Esophagus mucosa (tissue), 1 donor: ENCODE measurements around the gene SLC4A4. TPM values are rescaled to one million over a fixed set of nuclear protein-coding genes. Genes with fewer than 3 reads are reported as not detected.

Experiments
- ATAC-seq: fragments of 200-7000 bp; cut with Tn5 transposase; one replicate; pipeline ENCODE4 v1.9.1; 2020
- total RNA-seq: library from RNA; stranded (reverse); gene quantifications from one replicate; pipeline ENCODE4 v1.2.4, GENCODE V29; 2023
- donor health status: DM: yes; HTN: yes; CAD: no.

The SLC4A4 gene
- total RNA-seq: 0.96 TPM

- no peak for ATAC-seq
These were observed at the start of gene SLC4A4 for GRCh38 chr4:71338846-71339593. Gene SLC4A4, plus strand, starts transcription at chr4:71339020.

GRCh38 chr4:71290074-71290473 is 48.7 kb upstream of the SLC4A4 start:
- peak; percentile 45 for ATAC-seq

- no peak for ATAC-seq
These were observed 48.3 kb upstream of the SLC4A4 start for GRCh38 chr4:71290476-71290875.

GRCh38 chr4:71292228-71292627 is 46.6 kb upstream of the SLC4A4 start:
- no peak for ATAC-seq

GRCh38 chr4:71293705-71294104 is 45.1 kb upstream of the SLC4A4 start:
- ATAC-seq: no peak

GRCh38 chr4:71294301-71294700 is 44.5 kb upstream of the SLC4A4 start:
- no peak for ATAC-seq

- ATAC-seq: no peak
These were observed 41.9 kb upstream of the SLC4A4 start for GRCh38 chr4:71296945-71297344.

GRCh38 chr4:71300362-71300761 is 38.5 kb upstream of the SLC4A4 start:
- ATAC-seq: no peak

- ATAC-seq: no peak
These were observed 37.9 kb upstream of the SLC4A4 start for GRCh38 chr4:71300964-71301363.

- ATAC-seq: no peak
These were observed 35.5 kb upstream of the SLC4A4 start for GRCh38 chr4:71303287-71303686.

- no peak for ATAC-seq
These were observed 35.0 kb upstream of the SLC4A4 start for GRCh38 chr4:71303850-71304249.

GRCh38 chr4:71304289-71304850 is 34.5 kb upstream of the SLC4A4 start:
- ATAC-seq: no peak

- no peak for ATAC-seq
These were observed 31.1 kb upstream of the SLC4A4 start for GRCh38 chr4:71307729-71308128.

- no peak for ATAC-seq
These were observed 16.4 kb upstream of the SLC4A4 start for GRCh38 chr4:71322425-71322824.

- no peak for ATAC-seq
These were observed 5.5 kb upstream of the SLC4A4 start for GRCh38 chr4:71333368-71333767.

GRCh38 chr4:71333960-71334359 is 4.9 kb upstream of the SLC4A4 start:
- no peak for ATAC-seq

GRCh38 chr4:71334465-71334882 is 4.3 kb upstream of the SLC4A4 start:
- ATAC-seq: peak; percentile 93

GRCh38 chr4:71343670-71344466 is 5.0 kb downstream of the SLC4A4 start:
- ATAC-seq: no peak

- ATAC-seq: no peak
These were observed 7.9 kb downstream of the SLC4A4 start for GRCh38 chr4:71346710-71347109.

GRCh38 chr4:71348586-71348985 is 9.8 kb downstream of the SLC4A4 start:
- ATAC-seq: no peak

GRCh38 chr4:71355045-71355444 is 16.2 kb downstream of the SLC4A4 start:
- no peak for ATAC-seq

GRCh38 chr4:71355971-71356370 is 17.2 kb downstream of the SLC4A4 start:
- ATAC-seq: no peak

- ATAC-seq: peak; percentile 52
These were observed 18.3 kb downstream of the SLC4A4 start for GRCh38 chr4:71356924-71357663.
